Left colon (tissue), 2 donors: ENCODE measurements around the gene TESK2. TPM values are rescaled to one million over a fixed set of nuclear protein-coding genes. Genes with fewer than 3 reads are reported as not detected.
"Not testable (repeated sequence)": the region's sequence is repeated elsewhere in the genome, so short reads cannot be mapped to it uniquely, and the experiment has no call there.

ENCODE experiments used
- ATAC-seq: fragments of 200-7000 bp; cut with Tn5 transposase; one replicate; pipeline ENCODE4 v1.9.1; 2020; ENCODE audit warnings: mild to moderate bottlenecking, moderate library complexity
- DNase-seq, 2 donors: peaks; one replicate each; pipeline ENCODE4 v3.0.0-alpha.2; 2020
- intact Hi-C, 2 donors: fragments of 100-400 bp; cut with DNase I in 1 of 2; cut with micrococcal nuclease in 1 of 2; formaldehyde crosslinking; loops; one replicate each; pipeline versions ENCODE4 v1.11.2 to v1.14.0; 2022; cut with DNase I, micrococcal nuclease
- long read RNA-seq: library from polyadenylated mRNA; unstranded; transcript quantifications from one replicate; pipeline ENCODE4 v2.0.0, GENCODE V29; 2021
- total RNA-seq, 2 donors: library from RNA; stranded (reverse); fragmentation: NEBNext Ultra II Directional; extraction: Animal tissue kit (Norgen Biotek cat#: 25700); gene quantifications; one replicate each; pipeline ENCODE4 v1.2.1, GENCODE V29; 2021
- donor health status: DM: no; HTN: no; CAD: no.
- donor health status: DM: yes; HTN: yes; CAD: no.

Gene TESK2
- 10 to 100 TPM in 1 of 2 donors, 1 to 10 TPM in 1; 8.4 to 17.5 TPM for total RNA-seq
- long read RNA-seq, partial matches to known transcripts = 3 of 11 reads
- long read RNA-seq, other reads (novel, unspliced or antisense) = 5 of 11 reads

GRCh38 chr1:45490626-45491486 is at the start of gene TESK2:
Gene TESK2, minus strand, starts transcription at chr1:45491163. Its CDS starts 33,378 bp downstream, at chr1:45457785.
- intact Hi-C loops = loop anchor here (2.0 to 10.0 kb wide), 3 partner anchors 130 to 479 kb away; partner anchors contain the start of genes HECTD3 (in 1 of the 2), MUTYH (in 1 of the 2), TOE1 (in 1 of the 2) and UROD (in 1 of the 2)
- DNase-seq (peak; percentile 96 to 99), ATAC-seq (peak; percentile 90)

GRCh38 chr1:45536886-45537285 is 45.9 kb upstream of the TESK2 start:
- intact Hi-C loops = no loop called here
- DNase-seq = no peak
- no peak for ATAC-seq

- DNase-seq (no peak), ATAC-seq (no peak)
- intact Hi-C loops = no loop called here
These were observed 45.2 kb upstream of the TESK2 start for GRCh38 chr1:45535988-45536766.

- intact Hi-C loops = no loop called here
- no peak for ATAC-seq
- no peak for DNase-seq
These were observed 40.9 kb upstream of the TESK2 start for GRCh38 chr1:45531873-45532272.

- no peak for DNase-seq
- intact Hi-C loops = no loop called here
- no peak for ATAC-seq
These were observed 39.7 kb upstream of the TESK2 start for GRCh38 chr1:45530632-45531135.

- intact Hi-C loops = no loop called here
- ATAC-seq = peak; percentile 53
These were observed 35.2 kb upstream of the TESK2 start for GRCh38 chr1:45526135-45526644.

GRCh38 chr1:45523975-45524374 is 33.0 kb upstream of the TESK2 start:
- DNase-seq, intact Hi-C loops, ATAC-seq: not testable (repeated sequence)

More at GRCh38 chr1:45526135-45526644, 35.2 kb upstream of the TESK2 start:
- peak in 1 of 2 donors; percentile 56 for DNase-seq

- ATAC-seq, intact Hi-C loops, DNase-seq: not testable (repeated sequence)
These were observed 32.6 kb upstream of the TESK2 start for GRCh38 chr1:45523516-45523915.

- DNase-seq (no peak), ATAC-seq (no peak)
- intact Hi-C loops = no loop called here
These were observed 31.6 kb upstream of the TESK2 start for GRCh38 chr1:45522324-45523104.

- DNase-seq (peak; percentile 96), ATAC-seq (peak; percentile 87)
- intact Hi-C loops = no loop called here
These were observed 30.7 kb upstream of the TESK2 start, which contains the start of gene PRDX1 for GRCh38 chr1:45521413-45522323. Gene PRDX1, minus strand, starts transcription at chr1:45521884. Its CDS starts 2,841 bp downstream, at chr1:45519043.

- intact Hi-C loops = loop anchor here in 1 of 2 donors (10.0 kb wide), 1 partner anchor 45 kb away; no protein-coding TSS in a partner anchor
These were observed 28.8 kb upstream of the TESK2 start for GRCh38 chr1:45519774-45520173.

GRCh38 chr1:45518910-45519309 is 27.9 kb upstream of the TESK2 start:
- intact Hi-C loops = loop anchor here in 1 of 2 donors (10.0 kb wide), 1 partner anchor 46 kb away; no protein-coding TSS in a partner anchor
- DNase-seq = no peak

More at GRCh38 chr1:45519774-45520173, 28.8 kb upstream of the TESK2 start:
- not testable (repeated sequence) for DNase-seq, ATAC-seq

GRCh38 chr1:45518366-45518765 is 27.4 kb upstream of the TESK2 start:
- DNase-seq, ATAC-seq: not testable (repeated sequence)
- intact Hi-C loops = loop anchor here in 1 of 2 donors (10.0 kb wide), 1 partner anchor 46 kb away; no protein-coding TSS in a partner anchor

More at GRCh38 chr1:45518910-45519309, 27.9 kb upstream of the TESK2 start:
- ATAC-seq = no peak

GRCh38 chr1:45516465-45516864 is 25.5 kb upstream of the TESK2 start:
- intact Hi-C loops = loop anchor here in 1 of 2 donors (10.0 kb wide), 1 partner anchor 48 kb away; no protein-coding TSS in a partner anchor
- DNase-seq = no peak
- ATAC-seq = no peak

- intact Hi-C loops = loop anchor here in 1 of 2 donors (10.0 kb wide), 1 partner anchor 49 kb away; no protein-coding TSS in a partner anchor
- ATAC-seq (peak; percentile 49), DNase-seq (no peak)
These were observed 25.1 kb upstream of the TESK2 start for GRCh38 chr1:45516036-45516435.

- ATAC-seq, DNase-seq: not testable (repeated sequence)
- intact Hi-C loops = loop anchor here (5.0 to 10.0 kb wide), 2 partner anchors 51 to 59 kb away; no protein-coding TSS in a partner anchor
These were observed 22.7 kb upstream of the TESK2 start for GRCh38 chr1:45513532-45514260.
